HCT116 (cell line): ENCODE results near the gene GAP43. TPM values are rescaled to one million over a fixed set of nuclear protein-coding genes. Genes with fewer than 3 reads are reported as not detected.

ENCODE experiments used
- ATAC-seq: fragments of 200-7000 bp; cut with Tn5 transposase; 2 replicates; pipeline ENCODE4 v1.9.1; 2020; ENCODE audit warnings: mild to moderate bottlenecking, moderate library complexity
- BruUV-seq: library from RNA; stranded (reverse); fragments of 400-500 nt; replicated peaks from 2 replicates; lab custom pipeline; 2021; lab: Mats Ljungman, UMichigan
- CTCF ChIA-PET: fragments of 300-600 bp; sonication (Branson Sonifier 250); formaldehyde crosslinking; loops from one replicate; lab custom pipeline; 2021; ENCODE audit warnings: antibody characterized with exemption; lab: Charles Lee
- POLR2A ChIA-PET: fragments of 300-600, 350-600 bp; sonication (Branson Sonifier 250); formaldehyde crosslinking; loops from one replicate; lab custom pipeline; 2021; ENCODE audit warnings: antibody characterized with exemption; lab: Charles Lee
- RAD21 ChIA-PET, 2 experiments: fragments of 300-600 bp; sonication (Branson Sonifier 250); formaldehyde crosslinking; loops; one replicate each; lab custom pipeline; 2023; ENCODE audit warnings: low total read pairs in 2 of 2; ENCODE audit not compliant: uncharacterized antibody in 2 of 2, unreplicated experiment in 2 of 2, low non-redundant PET in 1 of 2; lab: Charles Lee
- DNase-seq: peaks from one replicate; pipeline ENCODE4 v3.0.0-alpha.2; 2010; ENCODE audit warnings: low read depth, low spot score
- H2AFZ ChIP-seq: fragments of 200-600 bp; shearing (Covaris generic), sonication (generic); 2 replicates; pipeline ENCODE4 v1.6.1; 2017; ENCODE audit warnings: low read depth, mixed run types, mixed read lengths, antibody characterized with exemption, low read length; ENCODE audit not compliant: poor library complexity, severe bottlenecking
- H3K27ac ChIP-seq: 2 replicates; pipeline ENCODE4 v1.5.1; 2012; ENCODE audit warnings: low read depth, low read length
- H3K27me3 ChIP-seq: fragments of 200-600 bp; sonication (generic); 2 replicates; pipeline ENCODE4 v1.6.1; 2016; ENCODE audit warnings: mixed run types, low read length, mixed read lengths; ENCODE audit not compliant: insufficient read depth
- H3K36me3 ChIP-seq, 2 experiments: fragments of 200-500 bp in 1 of 2; fragments of 200-600 bp in 1 of 2; sonication (Bioruptor generic) in 1 of 2; sonication (generic) in 1 of 2; 2 replicates each; pipeline versions ENCODE4 v1.5.1 to v1.6.1; 2014 to 2016; ENCODE audit warnings: low read length in 2 of 2, inconsistent platforms in 1 of 2, mixed read lengths in 1 of 2, mixed run types in 1 of 2; ENCODE audit not compliant: insufficient read depth in 2 of 2, control insufficient read depth in 1 of 2
- H3K4me1 ChIP-seq, 2 experiments: fragments of 200-600 bp in 1 of 2; sonication (generic) in 1 of 2; 2 replicates each; pipeline versions ENCODE4 v1.5.1 to v1.6.1; 2012 to 2017; ENCODE audit warnings: low read length in 2 of 2, inconsistent platforms in 1 of 2, mild to moderate bottlenecking in 1 of 2, mixed read lengths in 1 of 2, mixed run types in 1 of 2, moderate library complexity in 1 of 2; ENCODE audit not compliant: insufficient read depth in 2 of 2, control insufficient read depth in 1 of 2
- H3K4me2 ChIP-seq: fragments of 200-600 bp; sonication (generic); 2 replicates; pipeline ENCODE4 v1.6.1; 2017; ENCODE audit warnings: mixed run types, low read length, mixed read lengths
- H3K4me3 ChIP-seq, 2 experiments: fragments of 200-600 bp in 1 of 2; sonication (generic) in 1 of 2; replicated peaks in 1 of 2; 2 replicates each; pipeline ENCODE4 v1.5.1; 2011 to 2016; ENCODE audit warnings: low read length in 2 of 2, control low read depth in 1 of 2, low read depth in 1 of 2, mild to moderate bottlenecking in 1 of 2, mixed read lengths in 1 of 2, mixed run types in 1 of 2
- H3K79me2 ChIP-seq: fragments of 200-600 bp; sonication (generic); 2 replicates; pipeline ENCODE4 v1.6.1; 2017; ENCODE audit warnings: mild to moderate bottlenecking, mixed run types, low read length, moderate library complexity, mixed read lengths; ENCODE audit not compliant: insufficient read depth
- H3K9ac ChIP-seq: fragments of 200-600 bp; sonication (generic); 2 replicates; pipeline ENCODE4 v1.6.1; 2016; ENCODE audit warnings: low read length, mixed read lengths
- H3K9me2 ChIP-seq: fragments of 200-600 bp; sonication (generic), shearing (Covaris generic); 2 replicates; pipeline ENCODE4 v1.6.1; 2017; ENCODE audit warnings: mixed run types, mild to moderate bottlenecking, moderate library complexity; ENCODE audit not compliant: insufficient read depth
- H3K9me3 ChIP-seq, 2 experiments: fragments of 200-500 bp in 1 of 2; fragments of 200-600 bp in 1 of 2; sonication (Bioruptor generic) in 1 of 2; sonication (generic) in 1 of 2; 2 replicates each; pipeline ENCODE4 v1.6.1; 2014 to 2017; ENCODE audit warnings: low read length in 2 of 2, mixed read lengths in 2 of 2, inconsistent platforms in 1 of 2, low read depth in 1 of 2, mild to moderate bottlenecking in 1 of 2, mixed run types in 1 of 2, moderate library complexity in 1 of 2; ENCODE audit not compliant: control insufficient read depth in 1 of 2, insufficient read depth in 1 of 2
- H4K20me1 ChIP-seq: fragments of 200-600 bp; sonication (generic), shearing (Covaris generic); 2 replicates; pipeline ENCODE4 v1.6.1; 2017; ENCODE audit warnings: mixed run types, mild to moderate bottlenecking, moderate library complexity; ENCODE audit not compliant: insufficient read depth
- ATF3 ChIP-seq: IDR thresholded peaks from 2 replicates; pipeline ENCODE4 v1.6.1; 2012
- CBX3 ChIP-seq: IDR thresholded peaks from 2 replicates; pipeline ENCODE4 v1.6.1; 2012; ENCODE audit warnings: low read depth
- CTCF ChIP-seq, 3 experiments: fragments of 200-600 bp in 1 of 3; sonication (generic) in 1 of 3; IDR thresholded peaks in 2 of 3; conservative IDR thresholded peaks in 1 of 3; 2 replicates each; pipeline ENCODE4 v1.5.1; 2012 to 2017; ENCODE audit warnings: low read depth in 2 of 3, low read length in 2 of 3, antibody characterized with exemption in 1 of 3, borderline replicate concordance in 1 of 3, control low read depth in 1 of 3, mild to moderate bottlenecking in 1 of 3, mixed read lengths in 1 of 3, mixed run types in 1 of 3, moderate library complexity in 1 of 3; ENCODE audit not compliant: insufficient read depth in 1 of 3
- ELF1 ChIP-seq: IDR thresholded peaks from 2 replicates; pipeline ENCODE4 v1.6.1; 2012; ENCODE audit warnings: low read depth, borderline replicate concordance
- EZH2phosphoT487 ChIP-seq: fragments of 200-600 bp; IDR thresholded peaks from 2 replicates; pipeline ENCODE4 v1.6.1; 2018; ENCODE audit warnings: antibody characterized with exemption, borderline replicate concordance
- FOSL1 ChIP-seq: IDR thresholded peaks from 2 replicates; pipeline ENCODE4 v1.6.1; 2012; ENCODE audit warnings: low read depth
- JUND ChIP-seq: IDR thresholded peaks from 2 replicates; pipeline ENCODE4 v1.6.1; 2012
- MAX ChIP-seq: IDR thresholded peaks from 2 replicates; pipeline ENCODE4 v1.6.1; 2012
- POLR2A ChIP-seq: IDR thresholded peaks from 2 replicates; pipeline ENCODE4 v1.7.0; 2011; ENCODE audit warnings: borderline replicate concordance; ENCODE audit not compliant: insufficient read depth, insufficient read length; ENCODE audit errors: extremely low read depth
- POLR2AphosphoS5 ChIP-seq: IDR thresholded peaks from 2 replicates; pipeline ENCODE4 v1.6.1; 2011; ENCODE audit warnings: mild to moderate bottlenecking, low read depth, low read length, moderate library complexity
- RAD21 ChIP-seq: IDR thresholded peaks from 2 replicates; pipeline ENCODE4 v1.6.1; 2012; ENCODE audit warnings: low read depth, mild to moderate bottlenecking
- REST ChIP-seq: IDR thresholded peaks from 2 replicates; pipeline ENCODE4 v1.6.1; 2012; ENCODE audit warnings: low read depth
- SIN3A ChIP-seq: IDR thresholded peaks from 2 replicates; pipeline ENCODE4 v1.6.1; 2012; ENCODE audit warnings: low read depth
- SP1 ChIP-seq: IDR thresholded peaks from 2 replicates; pipeline ENCODE4 v1.6.1; 2012; ENCODE audit warnings: low read depth
- SRF ChIP-seq: IDR thresholded peaks from 2 replicates; pipeline ENCODE4 v1.6.1; 2012; ENCODE audit warnings: low read depth
- TCF7L2 ChIP-seq: IDR thresholded peaks from 2 replicates; pipeline ENCODE4 v1.7.0; 2011; ENCODE audit warnings: borderline replicate concordance, inconsistent platforms; ENCODE audit not compliant: insufficient read depth, insufficient read length; ENCODE audit errors: extremely low read depth
- YY1 ChIP-seq: IDR thresholded peaks from 2 replicates; pipeline ENCODE4 v1.6.1; 2011; ENCODE audit warnings: low read length, low read depth, moderate library complexity, mild to moderate bottlenecking; ENCODE audit not compliant: insufficient replicate concordance; ENCODE audit errors: extremely low read depth
- ZBTB33 ChIP-seq: IDR thresholded peaks from 2 replicates; pipeline ENCODE4 v1.6.1; 2011; ENCODE audit warnings: mild to moderate bottlenecking, low read length, moderate library complexity; ENCODE audit not compliant: insufficient replicate concordance; ENCODE audit errors: extremely low read depth
- ZNF274 ChIP-seq: fragments of 200-500 bp; sonication (Bioruptor generic); IDR thresholded peaks from 2 replicates; pipeline ENCODE4 v1.6.1; 2014; ENCODE audit warnings: mild to moderate bottlenecking, low read depth, low read length, inconsistent platforms
- intact Hi-C: fragments of 100-400 bp; cut with micrococcal nuclease; formaldehyde crosslinking; loops from 2 replicates; pipeline ENCODE4 v1.10.0; 2022
- total RNA-seq: library from RNA; stranded (reverse); gene quantifications from one replicate; pipeline ENCODE4 v1.2.1, GENCODE V29; 2021; ENCODE audit not compliant: unreplicated experiment

The GAP43 gene
- total RNA-seq, 1 experiment from 2014 or later, result not detected

GRCh38 chr3:115632026-115632425, 8.7 kb downstream of the GAP43 start:
- Histone ChIP-seq H3K4me3 (no peak overlapping the region), H3K4me1 (no peaks in the 10 kb centered on the region), H3K4me2 (no peak overlapping the region), H3K9me3 (no peaks in the 10 kb centered on the region), H3K79me2 (no peaks in the 10 kb centered on the region), H3K9me2 (0 out of 2 replicates have a peak, but pooled peaks cover 2% of the 10 kb centered on the region), H4K20me1 (no peaks in the 10 kb centered on the region), H3K27ac (no peak overlapping the region), H3K9ac (no peak overlapping the region), H3K27me3 (peaks cover 14% of the 10 kb centered on the region; the same call in 1 of the 2 replicates), H2AFZ (no peak overlapping the region), H3K36me3 (no peaks in the 10 kb centered on the region)
- intact Hi-C loops, result no loop called here
- no peak for TF ChIP-seq REST
- TF ChIP-seq EZH2phosphoT487, result no peak
- TF ChIP-seq SRF, result no peak
- TF ChIP-seq TCF7L2, result no peak
- no peak for TF ChIP-seq POLR2AphosphoS5
- TF ChIP-seq CTCF (IDR thresholded peaks at IDR 0.05 in 2 of 3, conservative IDR thresholded peaks at IDR 0.05 in 1 of 3; ENCODE audit: borderline replicate concordance in 1 of 3, insufficient read depth in 1 of 3, low read depth in 2 of 3, low read length in 2 of 3), result no peak
- TF ChIP-seq RAD21, result no peak
- no peak for TF ChIP-seq MAX
- TF ChIP-seq SP1, result no peak
- no peak for TF ChIP-seq YY1
- TF ChIP-seq SIN3A, result no peak
- TF ChIP-seq CBX3, result no peak
- TF ChIP-seq ELF1, result no peak
- no peak for TF ChIP-seq FOSL1
- no peak for TF ChIP-seq JUND
- no peak for TF ChIP-seq ZNF274
- TF ChIP-seq POLR2A, result no peak
- no peak for TF ChIP-seq ATF3
- no peak for TF ChIP-seq ZBTB33
- DNase-seq (no peak), ATAC-seq (no peak)
- ChIA-PET POLR2A (no interaction called here), RAD21 (no interaction called here), CTCF (no interaction called here)
- BruUV-seq, result no TSS peak
